GDM1 (cell line): ENCODE data around the gene TK2.
"Not testable (repeated sequence)": the region's sequence is repeated elsewhere in the genome, so short reads cannot be mapped to it uniquely, and the experiment has no call there.

Experiments
- DNase-seq: peaks from one replicate; lab custom pipeline; 2025; lab: John Stamatoyannopoulos, UW

Gene TK2

DNA sequence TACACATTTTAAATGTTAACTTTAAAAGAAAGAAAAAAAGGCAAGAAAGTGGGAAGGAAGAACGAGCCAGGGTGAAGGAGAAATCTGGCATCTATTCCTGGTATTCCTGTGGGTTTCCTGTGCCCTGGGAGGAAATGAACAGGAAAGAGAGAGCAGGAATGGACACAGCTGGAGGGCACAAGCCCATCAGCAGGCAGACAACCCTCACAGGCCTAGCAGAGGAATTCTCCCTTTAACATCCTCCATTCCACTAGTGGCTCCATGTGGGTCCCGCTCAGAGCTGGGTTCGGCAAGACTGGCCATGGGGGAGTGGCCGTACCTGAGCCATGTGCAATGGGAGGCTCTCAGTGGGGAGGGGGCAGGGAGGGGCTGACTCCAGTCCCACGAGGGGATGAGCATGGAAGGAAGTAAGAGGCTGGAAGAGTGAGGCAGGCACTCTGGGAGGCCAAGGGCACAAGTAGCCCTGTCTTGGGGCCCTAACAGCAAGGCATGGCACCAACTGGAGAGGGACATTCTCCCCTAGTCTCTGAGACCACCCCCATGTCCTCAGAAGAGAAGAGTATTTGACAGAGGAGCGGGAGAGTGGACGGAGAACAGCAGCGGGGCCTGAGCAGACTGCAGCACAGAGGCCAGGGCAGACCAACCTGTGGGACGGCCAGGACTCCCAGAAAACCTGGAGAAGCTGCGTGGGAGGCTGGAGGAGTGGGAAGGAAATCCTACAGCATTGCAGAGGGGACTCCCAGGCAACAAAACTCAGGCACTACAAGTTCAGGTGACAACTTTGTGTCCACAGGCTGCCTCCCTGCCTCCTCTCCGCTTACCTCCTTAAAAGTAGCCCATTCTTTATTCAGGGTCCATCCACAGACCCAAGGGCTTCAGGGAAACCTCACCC is 30.2 kb downstream of the TK2 start:
- no peak for DNase-seq

- no peak for DNase-seq
Measured at GRCh38 chr16:66517586-66518263, 32.2 kb downstream of the TK2 start.

DNA sequence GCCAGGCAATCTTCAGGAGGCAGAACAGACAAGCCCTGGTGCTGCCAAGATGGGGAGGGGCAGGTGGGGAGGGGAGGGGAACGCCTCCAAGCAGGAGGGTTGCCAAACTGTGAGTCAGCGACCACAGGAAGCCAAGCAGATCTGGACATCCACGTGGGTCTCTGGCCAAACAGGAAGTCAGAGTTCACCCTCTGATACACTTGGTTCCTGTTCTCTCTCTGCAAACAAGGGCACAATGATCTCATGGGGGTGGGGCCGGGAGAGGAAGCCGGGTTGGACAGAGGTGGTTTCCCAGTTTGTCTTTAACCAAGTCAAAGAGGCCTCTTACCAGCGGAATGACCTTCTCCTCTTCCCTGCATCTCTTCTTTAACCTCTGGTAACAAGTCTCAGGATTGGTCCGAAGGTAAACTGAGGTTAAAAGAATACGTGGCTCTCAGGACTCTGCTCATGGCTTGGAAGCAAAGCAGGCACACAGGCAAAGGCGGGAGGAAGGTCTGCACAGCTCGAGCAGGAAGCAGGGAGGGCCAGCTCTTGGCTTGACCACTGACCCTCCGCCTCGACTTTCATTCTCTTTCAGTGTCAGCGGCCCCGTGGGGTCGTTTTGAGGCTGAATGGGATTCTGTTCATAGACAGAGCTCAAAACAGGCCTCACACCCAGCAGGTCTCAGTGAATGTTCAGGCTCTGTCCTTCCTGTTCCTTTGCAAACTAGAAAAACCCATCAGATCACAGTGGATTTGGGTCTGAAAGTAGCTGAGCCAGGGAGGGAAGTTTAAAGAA is 32.9 kb downstream of the TK2 start:
- DNase-seq, result peak; percentile 87

GRCh38 chr16:66516509-66516807 is 33.5 kb downstream of the TK2 start:
- DNase-seq, result no peak

DNA sequence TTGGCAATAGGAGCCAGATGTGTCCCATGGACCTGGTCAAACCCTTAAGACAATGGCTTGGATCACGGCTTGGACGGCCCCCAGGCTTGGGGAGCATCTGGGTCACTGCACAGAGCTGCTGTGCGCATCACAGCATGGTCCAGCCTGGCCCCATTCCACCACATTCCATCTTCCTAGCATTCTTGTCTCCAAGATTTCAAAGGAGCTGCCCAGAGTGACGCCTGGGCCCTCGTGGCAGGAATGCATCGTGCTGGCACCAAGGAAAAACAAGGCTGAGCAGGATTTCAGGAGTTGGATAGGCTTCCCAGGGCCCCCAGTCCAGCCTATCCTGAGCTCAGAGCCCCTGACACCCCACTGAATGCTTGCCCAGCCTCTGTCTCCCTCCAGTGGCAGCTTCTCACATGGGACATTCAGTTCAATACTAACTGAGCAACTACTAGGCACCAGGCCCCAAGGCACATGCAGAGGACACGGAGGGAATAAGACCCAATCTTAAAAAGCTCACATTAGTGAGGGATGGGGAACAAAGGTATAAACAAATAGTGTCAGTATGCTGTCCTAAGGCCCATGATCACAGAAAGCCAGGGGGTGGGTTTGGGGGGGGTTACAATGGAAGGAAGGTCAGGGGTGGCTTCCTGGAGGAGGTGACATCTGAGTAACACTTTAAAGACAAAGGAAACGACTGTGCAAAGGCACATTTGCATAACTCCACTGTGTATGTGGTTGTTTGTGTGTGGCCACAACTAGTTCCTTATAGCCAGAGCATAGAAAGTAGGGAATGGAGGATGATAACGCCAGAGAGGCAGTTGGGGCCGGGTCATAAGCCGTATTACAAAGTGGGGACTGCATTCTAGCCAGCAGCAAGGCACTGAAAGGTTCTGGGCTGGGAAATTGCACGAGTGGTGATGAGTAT is 34.1 kb downstream of the TK2 start:
- DNase-seq, result no peak

DNA sequence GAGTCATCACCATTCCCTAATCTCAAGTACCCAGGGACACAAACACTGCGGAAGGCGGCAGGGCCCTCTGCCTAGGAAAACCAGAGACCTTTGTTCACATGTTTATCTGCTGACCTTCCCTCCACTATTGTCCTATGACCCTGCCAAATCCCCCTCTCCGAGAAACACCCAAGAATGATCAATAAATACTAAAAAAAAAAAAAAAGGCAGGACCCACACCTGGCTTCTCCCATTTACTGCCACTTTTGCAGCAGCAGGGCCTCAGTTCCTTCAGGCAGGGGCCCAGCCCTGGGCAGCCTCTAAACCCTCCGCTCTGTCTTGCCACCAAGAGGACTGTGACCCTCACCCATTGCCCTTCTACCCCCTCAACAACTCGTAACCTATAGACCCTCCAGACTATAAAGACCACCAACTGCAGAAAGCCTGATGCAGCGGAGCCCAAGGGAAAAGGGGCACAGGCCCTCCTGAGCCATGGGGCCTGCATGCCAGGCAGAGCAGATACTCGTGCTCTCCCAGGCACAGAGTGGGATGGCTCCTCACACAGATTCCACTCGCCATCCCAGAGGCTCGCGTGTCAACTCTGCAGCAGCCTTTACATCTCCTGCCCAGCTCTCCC is 34.8 kb downstream of the TK2 start:
- not testable (repeated sequence) for DNase-seq

- not testable (repeated sequence) for DNase-seq
Measured at GRCh38 chr16:66514391-66514790, 35.5 kb downstream of the TK2 start.

- no peak for DNase-seq
Measured at GRCh38 chr16:66513111-66513723, 36.7 kb downstream of the TK2 start.

- DNase-seq, result no peak
Measured at GRCh38 chr16:66512272-66513110, 37.4 kb downstream of the TK2 start.

DNA sequence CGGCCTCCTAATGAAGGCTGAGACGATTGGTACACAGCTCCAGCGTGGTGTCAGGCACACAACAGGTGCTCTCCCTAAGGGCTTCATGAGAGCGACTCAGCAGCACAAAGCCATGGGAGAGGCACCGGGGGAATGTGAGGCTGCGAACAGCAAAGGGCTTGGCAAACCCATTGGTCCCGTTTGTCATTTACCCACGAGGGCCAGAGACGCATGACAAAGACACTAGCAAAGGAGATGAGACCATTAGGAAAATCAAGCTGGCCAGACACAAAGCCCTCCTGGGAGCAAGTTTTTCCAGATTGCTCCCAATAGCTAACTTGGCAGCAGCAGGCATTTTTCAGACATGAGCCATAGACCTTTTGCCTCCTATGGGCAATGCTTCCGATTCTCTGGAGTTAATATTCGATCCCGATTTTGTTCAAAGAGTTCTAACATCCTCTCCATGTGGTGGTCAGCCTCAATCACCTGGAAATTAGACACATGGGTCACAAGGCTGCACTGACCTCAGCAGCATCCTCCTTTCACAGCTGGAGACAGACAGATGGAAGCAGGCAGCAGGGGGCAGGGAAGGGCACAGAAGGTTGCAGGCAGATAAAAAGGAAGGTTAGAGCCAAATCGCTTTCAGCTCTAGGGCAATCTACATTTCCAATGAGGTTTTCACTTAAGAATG is 38.2 kb downstream of the TK2 start:
- DNase-seq, result no peak

DNA sequence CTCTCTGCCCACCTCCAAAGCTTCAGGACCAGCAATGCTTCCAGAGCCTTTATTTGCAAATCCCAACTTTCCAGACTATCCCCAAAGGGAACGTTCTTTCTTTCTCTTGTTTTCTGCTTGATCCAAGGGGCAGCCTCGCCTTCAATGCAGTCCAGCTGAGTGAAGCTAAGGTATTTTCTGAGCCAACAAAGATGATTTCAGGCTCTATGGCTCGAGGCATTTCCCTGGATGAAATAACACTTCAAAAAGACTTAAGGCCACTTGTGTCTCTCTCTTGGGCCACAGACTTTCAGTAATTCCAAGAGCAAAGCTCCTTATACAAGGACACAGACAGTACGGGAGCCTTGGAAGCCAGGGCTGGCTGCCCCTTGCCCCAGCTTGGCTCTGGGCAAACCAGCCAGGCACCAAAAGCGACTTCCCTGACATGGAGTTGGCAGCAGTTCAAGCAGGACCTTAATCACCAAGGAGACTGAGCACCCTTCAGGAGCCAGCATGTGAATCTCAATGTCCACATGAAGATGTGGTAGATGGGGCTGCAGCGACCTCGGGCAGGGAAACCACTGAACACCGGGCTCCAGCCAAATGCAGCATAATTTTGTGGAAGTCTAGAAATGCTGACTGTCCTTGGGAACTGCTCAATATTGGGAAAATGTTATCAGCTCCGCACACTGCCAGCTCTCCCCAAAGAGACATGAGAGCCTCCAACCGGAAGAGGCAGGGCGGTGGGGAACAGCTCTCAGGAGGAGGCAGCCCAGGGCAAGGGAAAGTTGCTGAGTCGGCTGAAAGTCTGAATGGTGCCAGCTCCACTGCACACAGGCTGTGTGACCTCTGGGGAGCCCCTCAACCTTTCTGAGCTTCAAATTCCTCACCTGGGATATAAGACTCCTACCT is 39.0 kb downstream of the TK2 start:
- DNase-seq, result no peak

DNA sequence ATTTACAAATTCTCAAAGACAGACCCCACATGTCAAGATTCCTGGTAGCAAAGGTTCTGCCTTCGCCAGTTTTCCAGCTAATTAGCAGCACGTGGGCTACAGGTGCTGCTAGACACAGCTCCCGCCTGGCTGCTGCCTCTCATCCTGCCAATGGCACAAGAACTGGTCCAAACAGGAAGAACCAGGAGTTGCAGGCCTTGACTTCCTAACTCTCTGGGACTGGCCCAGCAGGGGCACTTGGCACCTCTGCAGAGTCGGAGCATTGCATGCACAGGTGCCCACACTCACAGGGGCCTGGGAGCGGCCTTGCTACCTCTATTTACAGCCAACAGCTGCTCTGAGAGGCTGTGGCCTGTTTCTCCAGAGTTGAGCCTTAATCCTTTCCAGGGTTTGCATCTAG is 39.6 kb downstream of the TK2 start:
- no peak for DNase-seq

GRCh38 chr16:66509576-66509975 is 40.3 kb downstream of the TK2 start:
- DNase-seq, result no peak

- no peak for DNase-seq
Measured at GRCh38 chr16:66508914-66509496, 40.9 kb downstream of the TK2 start.

- DNase-seq, result no peak
Measured at GRCh38 chr16:66508248-66508913, 41.5 kb downstream of the TK2 start.

DNA sequence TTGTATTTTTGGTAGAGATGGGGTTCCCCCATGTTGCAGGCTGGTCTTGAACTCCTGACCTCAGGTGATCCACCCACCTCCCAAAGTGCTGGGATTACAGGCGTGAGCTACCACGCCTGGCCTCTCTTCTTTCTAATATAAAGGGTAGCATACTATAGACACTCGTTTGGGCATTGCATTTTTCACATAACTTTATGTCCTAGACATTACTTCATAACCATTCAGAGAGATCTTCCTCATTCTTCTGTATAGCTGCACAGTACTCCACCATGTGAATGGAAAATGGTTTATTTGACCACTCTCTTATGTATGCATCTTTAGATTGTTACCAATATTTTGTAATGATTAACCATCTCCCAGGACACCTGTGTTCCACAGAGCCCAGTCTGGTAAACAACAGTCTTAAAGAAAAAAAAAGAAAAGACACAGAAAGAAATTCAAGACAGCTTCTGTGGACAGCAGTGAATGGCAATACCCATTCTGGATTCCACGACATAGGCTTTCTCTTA is 42.1 kb downstream of the TK2 start:
- no peak for DNase-seq

GRCh38 chr16:66503612-66504011 is 46.3 kb downstream of the TK2 start:
- DNase-seq, result no peak
